Immature natural killer cell (primary cell): Measurements from ENCODE around the gene SLC31A1. TPM values are rescaled to one million over a fixed set of nuclear protein-coding genes. Genes with fewer than 3 reads are reported as not detected.
"Not testable (repeated sequence)": the region's sequence is repeated elsewhere in the genome, so short reads cannot be mapped to it uniquely, and the experiment has no call there.

ENCODE experiments used
- DNase-seq, 3 donors: peaks; one replicate each; pipeline ENCODE4 v3.0.0; 2022; ENCODE audit warnings: mixed read lengths in 1 of 3
- H3K27ac Mint-ChIP-seq, 6 donors: one replicate each; pipeline ENCODE4 v1.8.0; 2020; ENCODE audit warnings: mixed read lengths in 6 of 6, mild to moderate bottlenecking in 5 of 6, inconsistent platforms in 4 of 6, moderate library complexity in 3 of 6
- H3K27me3 Mint-ChIP-seq, 3 donors: one replicate each; pipeline ENCODE4 v1.8.0; 2020 to 2021; ENCODE audit warnings: low read depth in 3 of 3, mild to moderate bottlenecking in 3 of 3, mixed read lengths in 3 of 3, moderate library complexity in 3 of 3, inconsistent platforms in 1 of 3
- H3K36me3 Mint-ChIP-seq, 3 donors: one replicate each; pipeline ENCODE4 v1.8.0; 2020; ENCODE audit warnings: mixed read lengths in 3 of 3, inconsistent platforms in 2 of 3, mild to moderate bottlenecking in 2 of 3
- H3K4me1 Mint-ChIP-seq, 2 donors: one replicate each; pipeline ENCODE4 v1.8.0; 2020; ENCODE audit warnings: inconsistent platforms in 2 of 2, mild to moderate bottlenecking in 2 of 2, mixed read lengths in 2 of 2, moderate library complexity in 1 of 2
- H3K4me3 Mint-ChIP-seq, 5 donors: one replicate each; pipeline ENCODE4 v1.8.0; 2020; ENCODE audit warnings: mild to moderate bottlenecking in 5 of 5, mixed read lengths in 5 of 5, inconsistent platforms in 3 of 5, moderate library complexity in 3 of 5
- H3K9me3 Mint-ChIP-seq, 6 donors: one replicate each; pipeline ENCODE4 v1.8.0; 2020; ENCODE audit warnings: mild to moderate bottlenecking in 6 of 6, mixed read lengths in 6 of 6, inconsistent platforms in 4 of 6, moderate library complexity in 3 of 6
- polyA plus RNA-seq, 3 donors: library from polyadenylated mRNA; unstranded; fragments of 300-500 nt; fragmentation: Illumina TruSeq; gene quantifications; one replicate each; pipeline ENCODE4 v1.2.3, GENCODE V29; 2021

SLC31A1 gene
- polyA plus RNA-seq, 3 donors from 2014 or later = 5.2 to 5.8 (median 5.5) TPM

DNA sequence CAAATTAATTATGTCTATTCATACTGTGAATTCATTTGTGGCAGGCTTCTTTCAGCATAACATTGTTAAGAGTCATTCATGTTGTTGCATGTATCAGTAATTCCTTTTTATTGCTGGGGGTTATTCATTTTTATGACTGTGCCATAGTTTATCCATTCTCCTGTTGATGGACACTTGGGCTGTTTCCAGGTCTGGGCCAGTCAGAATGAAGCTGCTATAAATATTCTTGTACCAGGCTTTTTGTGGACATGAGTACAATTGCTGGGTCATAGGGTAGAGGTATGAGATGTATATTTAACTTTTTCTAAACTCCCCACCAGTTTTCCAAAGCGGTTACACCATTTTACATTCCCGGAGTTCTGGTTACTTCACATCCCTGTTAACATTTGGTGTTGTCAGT is 67.7 kb downstream of the SLC31A1 start:
- Mint-ChIP-seq H3K9me3 (no peaks in the 10 kb centered on the region), H3K36me3 (peaks cover 21 to 65% (median 32%) of the 10 kb centered on the region in 3 donors), H3K4me3 (no peak overlapping the region), H3K4me1 (no peaks in the 10 kb centered on the region), H3K27ac (no peak overlapping the region), H3K27me3 (no peaks in the 10 kb centered on the region)
- no peak for DNase-seq

DNA sequence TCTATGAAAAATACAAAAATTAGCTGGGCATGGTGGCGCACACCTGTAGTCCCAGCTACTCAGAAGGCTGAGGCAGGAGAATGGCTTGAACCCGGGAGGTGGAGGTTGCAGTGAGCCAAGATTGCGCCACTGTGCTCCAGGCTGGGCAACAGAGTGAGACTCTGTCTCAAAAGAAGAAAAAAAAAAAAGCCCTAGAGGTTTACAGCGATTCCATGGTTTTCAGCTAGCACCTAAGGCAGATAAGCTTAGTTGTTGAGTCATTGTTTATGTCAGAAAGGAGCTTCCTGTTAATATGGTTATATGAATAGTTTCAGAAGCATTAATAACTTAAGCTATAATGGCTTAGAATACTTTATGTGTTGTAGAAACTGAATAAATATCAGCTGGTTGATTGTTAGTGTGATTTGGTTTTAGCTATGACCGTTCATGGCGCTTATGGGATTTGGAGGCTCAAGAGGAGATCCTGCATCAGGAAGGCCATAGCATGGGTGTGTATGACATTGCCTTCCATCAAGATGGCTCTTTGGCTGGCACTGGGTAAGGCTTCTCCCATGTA is 68.8 kb downstream of the SLC31A1 start:
- no peaks in the 10 kb centered on the region for H3K9me3 Mint-ChIP-seq
- no peak for DNase-seq
- no peak overlapping the region for H3K27ac Mint-ChIP-seq
- H3K4me3 Mint-ChIP-seq = no peak overlapping the region
- peaks cover 0 to 2% (median 0%) of the 10 kb centered on the region in 3 donors for H3K27me3 Mint-ChIP-seq
- no peaks in the 10 kb centered on the region for H3K4me1 Mint-ChIP-seq
- H3K36me3 Mint-ChIP-seq = peaks cover 15 to 56% (median 24%) of the 10 kb centered on the region in 3 donors

DNA sequence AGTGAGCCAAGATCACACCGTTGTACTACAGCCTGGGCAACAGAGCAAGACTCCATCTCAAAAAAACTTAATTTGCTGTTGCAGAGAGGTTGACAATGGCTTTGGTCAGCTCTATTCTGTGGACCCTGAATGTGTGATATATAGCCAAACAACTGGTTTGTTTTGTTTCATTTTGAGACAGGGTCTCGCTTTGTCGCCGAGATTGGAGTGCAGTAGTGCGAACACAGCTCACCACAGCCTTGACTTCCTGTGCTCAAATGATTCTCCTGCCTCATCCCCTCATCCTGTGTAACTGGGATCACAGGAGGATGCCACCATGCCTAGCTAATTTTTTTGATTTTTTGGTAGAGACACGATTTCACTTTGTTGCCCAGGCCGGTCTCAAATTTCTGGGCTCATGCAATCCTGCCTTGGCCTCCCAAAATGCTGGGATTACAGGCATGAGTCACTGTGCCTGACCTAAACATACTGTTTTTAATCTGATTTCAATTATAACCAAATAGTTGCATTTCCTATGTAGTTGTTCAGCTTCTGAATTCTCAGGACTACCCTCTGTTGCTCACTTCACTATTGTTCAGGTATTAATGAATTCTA is 72.0 kb downstream of the SLC31A1 start:
- Mint-ChIP-seq H3K27me3 (peaks cover 0 to 2% (median 0%) of the 10 kb centered on the region in 3 donors), H3K4me3 (no peak overlapping the region), H3K27ac (peak overlapping the region in 5 of 6 donors; percentile 10 to 64 (median 23)), H3K9me3 (no peaks in the 10 kb centered on the region), H3K36me3 (peaks cover 6 to 38% (median 21%) of the 10 kb centered on the region in 3 donors), H3K4me1 (no peaks in the 10 kb centered on the region)
- DNase-seq = no peak

DNA sequence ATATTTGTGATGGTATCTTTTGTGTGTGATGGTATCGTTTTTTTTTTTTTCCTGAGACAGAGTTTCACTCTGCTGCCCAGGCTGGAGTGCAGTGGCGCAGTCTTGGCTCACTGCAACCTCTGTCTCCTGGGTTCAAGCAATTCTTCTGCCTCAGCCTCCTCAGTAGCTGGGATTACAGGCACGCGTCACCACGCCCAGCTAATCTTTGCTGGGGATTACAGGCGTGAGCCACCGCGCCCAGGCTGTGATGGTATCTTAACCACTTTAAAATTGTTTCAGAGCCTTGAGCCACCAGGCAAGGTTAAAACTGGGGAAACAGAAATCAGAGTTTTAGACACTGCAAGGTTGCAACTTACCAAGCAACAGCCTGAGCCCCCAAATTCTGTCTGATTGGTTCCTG is 74.9 kb downstream of the SLC31A1 start:
- DNase-seq, H3K4me3 Mint-ChIP-seq, H3K27ac Mint-ChIP-seq, H3K9me3 Mint-ChIP-seq, H3K27me3 Mint-ChIP-seq, H3K4me1 Mint-ChIP-seq: not testable (repeated sequence)
- peaks cover 0 to 17% (median 4%) of the 10 kb centered on the region in 3 donors for H3K36me3 Mint-ChIP-seq

DNA sequence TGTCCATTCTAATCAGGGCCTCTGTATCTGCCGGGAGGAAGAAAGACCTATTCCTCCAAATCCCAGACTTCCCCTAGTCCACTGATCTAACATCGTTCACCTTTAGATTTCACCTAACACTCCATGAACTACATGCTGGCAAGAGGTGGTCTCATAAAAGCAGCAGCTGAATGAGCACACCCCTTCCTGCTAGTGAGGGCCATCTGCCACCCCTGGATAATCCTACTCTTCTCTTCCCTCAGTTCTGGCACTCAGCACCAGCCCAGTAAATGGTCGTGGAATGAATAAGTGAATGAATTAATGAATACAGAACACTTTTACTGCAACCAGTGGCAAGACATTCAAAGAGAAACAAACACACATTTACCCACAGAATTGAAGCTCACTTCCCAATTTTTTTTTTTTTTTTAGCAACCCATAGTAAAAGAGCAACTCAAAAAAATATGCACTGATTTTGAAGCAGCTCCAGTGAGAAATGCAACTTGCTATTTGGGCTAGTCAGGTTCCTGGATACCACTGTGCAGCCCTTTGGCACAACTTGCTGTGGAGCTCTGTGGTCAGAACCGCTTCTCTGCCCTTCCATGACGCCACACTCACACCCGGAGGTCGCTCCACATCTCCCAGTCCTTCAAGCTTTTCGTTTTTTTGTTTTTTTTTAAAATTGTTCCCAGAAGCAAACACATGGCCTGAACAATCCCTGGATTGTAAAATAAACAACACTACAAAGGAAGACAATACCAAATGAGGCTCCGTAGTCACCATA is 75.6 kb downstream of the SLC31A1 start:
- Mint-ChIP-seq H3K27ac (peak overlapping the region in 1 of 6 donors; percentile 61), H3K4me3 (no peak overlapping the region), H3K36me3 (peaks cover 0 to 10% (median 0%) of the 10 kb centered on the region in 3 donors), H3K9me3 (no peaks in the 10 kb centered on the region), H3K27me3 (peaks cover 0 to 9% (median 2%) of the 10 kb centered on the region in 3 donors), H3K4me1 (no peaks in the 10 kb centered on the region)
- no peak for DNase-seq

DNA sequence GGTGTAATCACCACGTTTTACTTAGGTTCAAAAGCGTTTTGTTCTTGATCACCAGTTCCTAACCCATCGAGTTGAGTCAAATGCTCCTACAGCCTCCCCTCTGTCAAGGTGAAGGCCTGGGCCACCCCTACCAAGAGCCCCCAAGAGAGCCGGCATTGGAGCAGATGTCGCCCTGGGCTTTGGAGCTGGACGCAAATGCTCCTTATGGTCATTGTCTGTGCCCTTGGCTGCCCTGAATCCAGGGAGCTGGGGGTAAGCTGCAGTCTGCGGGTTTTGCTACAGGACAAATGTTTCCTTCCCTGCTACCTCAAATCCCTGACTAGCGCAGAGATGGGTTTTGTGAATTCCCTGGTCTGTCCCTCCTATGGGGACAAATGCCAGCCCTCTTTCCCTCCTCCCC is 77.0 kb downstream of the SLC31A1 start:
- no peak for DNase-seq
- Mint-ChIP-seq H3K36me3 (no peaks in the 10 kb centered on the region), H3K27me3 (peaks cover 0 to 9% (median 3%) of the 10 kb centered on the region in 3 donors), H3K4me1 (no peaks in the 10 kb centered on the region), H3K27ac (no peak overlapping the region), H3K9me3 (no peaks in the 10 kb centered on the region), H3K4me3 (no peak overlapping the region)

DNA sequence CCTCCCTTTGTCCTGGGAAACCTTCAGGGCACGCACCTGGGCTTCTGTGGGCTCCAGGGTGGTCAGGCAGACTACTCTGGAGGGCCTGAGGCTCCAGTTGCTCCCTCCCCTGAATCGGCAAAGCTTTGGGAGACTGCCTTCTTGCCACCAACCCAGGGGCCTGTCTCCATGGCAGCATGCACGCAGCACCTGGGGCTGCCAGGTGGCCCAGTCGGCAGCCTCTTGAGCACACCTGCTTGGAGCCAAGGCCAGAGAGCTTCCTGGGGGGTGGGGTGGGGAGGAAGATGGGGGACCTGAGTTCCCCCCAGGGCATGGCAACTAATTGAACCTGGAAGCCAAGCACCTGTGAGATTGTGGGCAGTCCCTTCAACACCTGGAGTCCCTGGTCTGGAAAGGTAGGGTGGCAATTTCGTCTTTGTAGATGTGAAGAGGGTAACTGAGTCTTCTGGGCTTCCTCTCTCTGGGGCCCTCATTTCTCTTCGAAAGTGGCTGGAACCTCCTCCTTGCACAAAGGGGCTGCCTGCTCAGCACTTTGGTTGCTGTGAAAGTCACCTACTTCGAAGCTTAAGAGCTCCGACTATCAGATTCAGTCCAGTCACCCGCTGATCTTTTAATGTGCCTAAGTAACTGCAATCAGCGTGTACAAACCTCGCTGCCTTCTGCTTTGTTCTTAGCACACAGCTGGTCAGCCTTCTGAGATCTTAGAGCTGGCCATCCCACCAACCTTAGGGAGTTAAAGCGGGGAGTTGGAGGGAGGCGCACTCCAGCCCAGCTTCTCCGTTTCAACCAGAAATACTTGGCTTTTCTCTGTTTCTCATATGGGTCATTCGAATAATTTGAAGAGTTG is 77.8 kb downstream of the SLC31A1 start:
- Mint-ChIP-seq H3K27ac (no peak overlapping the region), H3K4me3 (no peak overlapping the region), H3K27me3 (peaks cover 0 to 9% (median 3%) of the 10 kb centered on the region in 3 donors), H3K36me3 (no peaks in the 10 kb centered on the region), H3K9me3 (no peaks in the 10 kb centered on the region), H3K4me1 (no peaks in the 10 kb centered on the region)
- DNase-seq = no peak

DNA sequence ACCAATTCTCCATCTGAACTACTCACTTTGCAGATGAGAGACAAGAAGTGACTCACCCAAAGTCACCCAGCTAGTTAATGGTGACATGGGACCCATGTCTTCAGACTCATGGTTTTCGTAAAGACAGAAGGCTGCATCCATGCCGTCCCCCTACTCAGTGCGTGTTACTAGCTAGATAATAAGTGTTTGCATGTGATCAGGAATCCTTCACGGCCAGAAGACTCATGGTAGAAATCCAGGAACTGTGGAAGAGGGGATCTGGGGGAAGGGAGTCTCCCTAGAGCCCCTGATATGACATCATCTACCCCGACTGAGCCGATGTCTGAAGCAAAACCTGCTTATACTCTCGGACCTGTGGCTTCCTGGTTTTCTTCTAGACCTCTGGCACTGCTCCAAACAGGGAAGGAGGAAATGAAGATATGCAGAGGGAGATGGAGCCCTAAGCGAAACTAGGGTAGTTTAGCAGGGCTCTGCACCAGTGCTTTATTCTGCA is 78.5 kb downstream of the SLC31A1 start:
- no peak for DNase-seq
- Mint-ChIP-seq H3K4me1 (no peaks in the 10 kb centered on the region), H3K36me3 (no peaks in the 10 kb centered on the region), H3K9me3 (no peaks in the 10 kb centered on the region), H3K27ac (no peak overlapping the region), H3K4me3 (no peak overlapping the region), H3K27me3 (peaks cover 0 to 9% (median 3%) of the 10 kb centered on the region in 3 donors)

DNA sequence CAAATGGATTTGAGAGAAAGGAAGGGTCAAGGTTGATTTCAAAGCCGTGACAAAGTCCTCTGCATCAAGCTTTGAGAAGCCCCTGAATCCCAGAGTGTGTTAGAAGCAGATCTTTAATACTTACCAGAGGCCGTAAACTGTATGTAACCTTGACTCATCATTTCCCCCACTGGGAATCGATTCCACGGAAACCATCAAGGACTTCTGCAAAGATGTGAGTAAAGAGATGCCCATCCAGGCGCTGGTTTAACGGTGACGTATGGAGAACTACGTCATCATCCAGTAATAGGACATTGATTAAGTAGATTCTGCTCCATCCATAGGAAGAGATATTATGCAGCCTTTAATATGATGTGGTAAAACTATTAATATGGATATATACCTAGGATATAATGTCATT is 80.2 kb downstream of the SLC31A1 start:
- no peak for DNase-seq
- Mint-ChIP-seq H3K4me1 (no peaks in the 10 kb centered on the region), H3K4me3 (no peak overlapping the region), H3K36me3 (no peaks in the 10 kb centered on the region), H3K9me3 (no peaks in the 10 kb centered on the region), H3K27ac (no peak overlapping the region), H3K27me3 (peaks cover 0 to 13% (median 1%) of the 10 kb centered on the region in 3 donors)

DNA sequence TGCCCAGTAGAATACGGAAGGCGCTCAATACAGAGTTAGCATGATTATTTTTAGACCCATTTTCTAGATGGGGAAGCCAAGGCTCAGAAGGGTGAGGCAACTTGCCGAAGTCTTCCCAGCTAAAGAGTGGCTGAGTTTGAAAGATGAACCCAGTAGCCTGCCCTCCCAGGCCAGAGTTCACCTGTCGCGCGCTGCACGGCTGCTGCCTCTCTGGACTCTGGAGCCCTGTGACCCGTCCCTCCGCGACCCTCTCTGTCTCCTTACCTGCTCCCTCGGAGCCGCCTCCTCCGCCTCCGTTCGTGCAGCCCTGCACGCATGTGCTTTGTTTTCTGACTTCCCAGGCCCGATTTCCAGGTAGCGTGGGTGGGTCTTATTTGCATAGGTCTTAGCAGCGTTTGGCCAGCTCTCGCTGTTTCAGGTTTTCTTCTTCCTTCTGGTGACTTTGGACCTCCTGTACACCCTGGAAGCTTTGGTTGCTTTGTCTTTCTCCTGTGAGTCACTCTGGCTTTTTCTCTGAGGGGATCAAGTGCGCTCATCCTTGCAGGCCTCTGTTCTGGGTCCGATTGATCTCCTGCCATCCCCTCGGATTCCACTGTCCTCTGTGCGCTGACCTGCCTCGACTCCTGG is 81.6 kb downstream of the SLC31A1 start, which contains the start of gene RNF183:
TSS of gene RNF183 (minus strand) at position 585 of the 627 bp plus-strand sequence. CDS start 5,192 bp downstream, outside the sequence.
- Mint-ChIP-seq H3K9me3 (no peaks in the 10 kb centered on the region), H3K4me1 (no peaks in the 10 kb centered on the region), H3K27ac (peak within 1 kb of the TSS in 1 of 6 donors; percentile 36), H3K4me3 (no peak within 1 kb of the TSS), H3K27me3 (peaks cover 0 to 16% (median 1%) of the 10 kb centered on the region in 3 donors), H3K36me3 (no peaks in the 10 kb centered on the region)
- DNase-seq = no peak

DNA sequence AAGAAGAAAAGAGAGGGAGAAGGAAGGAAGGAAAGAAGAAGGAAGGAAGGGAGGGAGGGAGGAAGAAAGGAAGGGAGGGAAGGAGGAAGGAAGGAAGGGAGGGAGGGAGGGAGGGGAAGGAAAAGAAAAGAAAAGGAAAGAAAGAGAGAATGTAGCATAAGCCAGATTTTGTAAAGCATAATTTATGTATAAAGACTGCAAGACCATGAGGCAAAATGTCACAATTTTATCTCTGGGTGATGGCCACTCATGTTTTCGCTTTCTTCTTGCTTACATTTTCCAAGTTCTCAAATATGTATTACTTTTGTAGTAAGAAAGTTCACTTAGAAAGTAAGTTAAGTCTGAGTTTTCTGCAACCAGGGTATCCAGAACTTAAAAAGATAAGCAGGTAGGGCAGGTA is 85.2 kb downstream of the SLC31A1 start:
- Mint-ChIP-seq H3K4me3 (no peak overlapping the region), H3K27ac (no peak overlapping the region), H3K4me1 (no peaks in the 10 kb centered on the region), H3K27me3 (peaks cover 0 to 7% (median 1%) of the 10 kb centered on the region in 3 donors), H3K36me3 (no peaks in the 10 kb centered on the region), H3K9me3 (no peaks in the 10 kb centered on the region)
- no peak for DNase-seq

DNA sequence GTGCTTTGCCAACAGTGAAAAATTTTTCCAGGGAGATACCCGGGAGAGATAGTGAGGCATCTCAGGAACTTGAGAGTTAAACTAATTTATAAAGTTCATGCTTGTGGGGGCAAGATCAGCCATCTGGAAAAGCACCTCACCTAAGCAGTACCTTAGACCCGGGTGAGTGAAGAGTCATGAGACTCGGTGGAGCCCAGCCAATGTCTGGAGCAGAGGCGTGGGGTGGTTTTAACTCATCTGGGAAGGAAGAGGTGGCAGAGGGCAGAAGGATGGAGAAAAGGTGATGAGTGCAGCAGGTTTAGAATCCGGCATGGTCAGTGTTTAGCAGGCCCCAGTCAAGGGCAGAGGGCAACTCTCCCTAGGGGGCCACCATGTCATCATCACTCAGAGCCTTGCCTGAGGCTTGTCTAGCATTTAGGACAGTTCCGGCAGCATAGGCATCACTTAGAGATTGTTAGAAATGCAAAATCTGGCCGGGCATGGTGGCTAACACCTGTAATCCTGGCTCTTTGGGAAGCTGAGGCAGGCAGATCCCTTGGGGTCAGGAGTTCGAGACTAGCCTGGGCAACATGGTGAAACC is 86.1 kb downstream of the SLC31A1 start:
- H3K27ac Mint-ChIP-seq = no peak overlapping the region
- H3K27me3 Mint-ChIP-seq = peaks cover 0 to 9% (median 1%) of the 10 kb centered on the region in 3 donors
- H3K4me3 Mint-ChIP-seq = no peak overlapping the region
- no peaks in the 10 kb centered on the region for H3K9me3 Mint-ChIP-seq
- no peak for DNase-seq
- no peaks in the 10 kb centered on the region for H3K36me3 Mint-ChIP-seq
- H3K4me1 Mint-ChIP-seq = no peaks in the 10 kb centered on the region
